ENCODE measurements around the gene DCUN1D1.

Gene DCUN1D1

DNA sequence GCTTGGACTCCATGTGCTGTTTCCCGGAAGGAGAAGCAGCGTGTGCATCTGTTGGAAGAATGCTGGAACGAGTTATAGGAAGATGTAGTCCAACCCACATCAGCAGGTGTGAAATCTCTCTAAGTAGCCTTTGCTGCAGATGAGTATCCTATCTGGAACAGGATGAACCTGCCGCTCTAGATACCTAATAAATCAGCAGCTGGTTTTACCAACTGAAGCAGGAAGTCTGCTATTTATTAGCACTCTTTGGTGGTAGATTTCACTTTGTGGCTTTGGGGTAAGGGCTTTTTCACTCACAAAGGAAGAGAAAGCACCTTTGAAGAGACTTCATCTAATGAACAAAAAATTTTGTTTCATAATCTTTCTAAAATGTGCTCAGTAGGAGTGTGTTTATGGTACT lies 66.4 kb downstream of the DCUN1D1 start:
- DNase-seq (peak in 2 of 3 experiments; percentile 5 to 27), ATAC-seq (replicated peaks) (peak; percentile 85)
- peaks cover 18% of the 10 kb centered on the region for H3K36me3 Mint-ChIP-seq (ENCODE audit: insufficient read depth)
- H3K27me3 Mint-ChIP-seq = no peaks in the 10 kb centered on the region
- no peaks in the 10 kb centered on the region for H3K9me3 Mint-ChIP-seq
- H3K4me3 Mint-ChIP-seq = peak overlapping the region; percentile 31 to 56
- peak overlapping the region; percentile 69 to 92 for H3K27ac Mint-ChIP-seq
- peaks cover 24 to 45% of the 10 kb centered on the region in 2 donors for H3K4me1 Mint-ChIP-seq (ENCODE audit: low read depth in 2 of 2)

DNA sequence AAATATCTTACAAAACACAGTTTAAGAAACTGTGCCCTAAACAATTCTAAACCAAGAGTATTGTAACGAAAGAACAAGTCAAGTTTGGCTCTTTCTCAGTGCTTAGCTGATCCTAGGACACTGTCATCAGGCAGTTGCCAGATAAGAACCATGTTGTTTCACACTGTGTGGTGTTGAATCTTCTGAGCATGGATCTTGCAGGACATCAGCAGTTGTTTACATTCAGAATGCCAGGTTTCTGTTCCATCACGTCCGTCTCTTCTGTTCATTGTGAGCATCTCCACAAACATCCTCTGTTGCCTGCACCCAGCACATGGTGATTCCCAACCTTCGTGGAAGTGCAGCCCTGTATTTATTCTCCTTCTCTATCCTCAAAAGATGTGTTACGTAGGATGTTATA lies 67.9 kb downstream of the DCUN1D1 start:
- peak overlapping the region; percentile 44 to 92 for H3K27ac Mint-ChIP-seq
- H3K4me1 Mint-ChIP-seq (ENCODE audit: low read depth in 2 of 2) = peaks cover 24 to 45% of the 10 kb centered on the region in 2 donors
- H3K36me3 Mint-ChIP-seq (ENCODE audit: insufficient read depth) = peaks cover 20% of the 10 kb centered on the region

DNA sequence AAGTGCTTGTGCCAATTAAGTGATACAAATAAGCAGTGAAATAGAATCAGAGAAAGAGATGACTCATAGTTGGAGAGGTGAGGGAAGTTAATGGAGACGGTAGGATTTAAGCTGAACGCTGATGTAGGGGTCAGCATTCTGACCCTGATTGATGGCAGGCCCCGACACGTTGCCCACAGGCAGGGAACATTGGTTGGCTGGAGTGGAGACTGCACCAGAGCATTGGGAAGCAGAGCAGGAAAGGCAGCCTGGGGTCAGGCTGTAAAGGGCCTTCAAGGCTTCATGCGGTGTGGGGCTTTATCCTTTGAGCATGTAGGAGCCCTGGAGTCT lies 68.6 kb downstream of the DCUN1D1 start:
- Mint-ChIP-seq H3K27me3 (no peaks in the 10 kb centered on the region), H3K4me1 (ENCODE audit: low read depth in 2 of 2) (peaks cover 24 to 45% of the 10 kb centered on the region in 2 donors), H3K4me3 (no peak overlapping the region), H3K36me3 (ENCODE audit: insufficient read depth) (peaks cover 28% of the 10 kb centered on the region), H3K27ac (peak overlapping the region; percentile 2 to 92), H3K9me3 (no peaks in the 10 kb centered on the region)
- no peak for ATAC-seq (replicated peaks)
- no peak for DNase-seq

More for the DNA sequence above, 67.9 kb downstream of the DCUN1D1 start:
- no peaks in the 10 kb centered on the region for H3K9me3 Mint-ChIP-seq
- H3K4me3 Mint-ChIP-seq = no peak overlapping the region
- DNase-seq (no peak), ATAC-seq (replicated peaks) (no peak)
- no peaks in the 10 kb centered on the region for H3K27me3 Mint-ChIP-seq

DNA sequence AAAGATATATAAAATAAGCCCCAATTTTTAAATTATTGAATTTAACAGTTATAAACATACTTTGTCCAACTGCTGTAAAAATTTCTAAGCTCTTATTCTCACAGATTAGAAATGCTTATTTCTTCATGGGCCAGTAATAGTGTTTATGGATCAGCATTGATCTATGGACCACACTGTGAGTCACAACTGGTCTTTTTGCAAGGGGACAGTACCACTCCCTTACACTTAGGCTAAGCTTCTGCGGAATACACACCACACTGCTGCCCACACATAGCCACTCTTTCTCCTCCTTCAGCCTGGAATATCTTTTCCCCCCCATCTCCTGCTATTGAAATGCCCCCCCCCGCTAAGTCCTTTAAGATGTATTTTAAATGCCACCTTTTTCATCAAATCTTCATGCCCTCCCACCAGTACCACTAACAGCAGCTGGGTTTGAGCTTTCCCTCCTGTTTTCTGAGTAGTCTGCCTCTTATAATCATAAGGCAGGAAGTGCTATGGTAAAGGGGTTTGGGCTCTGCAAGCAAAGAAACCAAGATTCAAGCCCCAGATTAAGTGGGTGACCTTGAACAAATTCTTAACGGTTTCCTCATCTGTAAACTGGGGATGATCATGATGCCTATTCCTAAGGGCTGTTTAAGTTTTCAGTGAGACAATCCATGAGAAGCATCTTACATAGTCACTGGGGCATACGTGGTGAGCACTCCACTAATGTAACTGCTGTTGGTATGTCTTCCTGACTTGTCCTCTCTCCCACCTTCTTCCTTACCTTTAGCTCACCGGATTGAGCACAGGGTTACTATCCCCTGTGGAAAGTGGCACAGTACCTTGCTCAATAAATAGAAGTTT lies 69.2 kb downstream of the DCUN1D1 start:
- no peak for ATAC-seq (replicated peaks)
- H3K4me3 Mint-ChIP-seq = no peak overlapping the region
- peak overlapping the region; percentile 2 to 92 for H3K27ac Mint-ChIP-seq
- peaks cover 24 to 45% of the 10 kb centered on the region in 2 donors for H3K4me1 Mint-ChIP-seq (ENCODE audit: low read depth in 2 of 2)
- H3K27me3 Mint-ChIP-seq = no peaks in the 10 kb centered on the region
- DNase-seq = no peak
- peaks cover 32% of the 10 kb centered on the region for H3K36me3 Mint-ChIP-seq (ENCODE audit: insufficient read depth)
- no peaks in the 10 kb centered on the region for H3K9me3 Mint-ChIP-seq

DNA sequence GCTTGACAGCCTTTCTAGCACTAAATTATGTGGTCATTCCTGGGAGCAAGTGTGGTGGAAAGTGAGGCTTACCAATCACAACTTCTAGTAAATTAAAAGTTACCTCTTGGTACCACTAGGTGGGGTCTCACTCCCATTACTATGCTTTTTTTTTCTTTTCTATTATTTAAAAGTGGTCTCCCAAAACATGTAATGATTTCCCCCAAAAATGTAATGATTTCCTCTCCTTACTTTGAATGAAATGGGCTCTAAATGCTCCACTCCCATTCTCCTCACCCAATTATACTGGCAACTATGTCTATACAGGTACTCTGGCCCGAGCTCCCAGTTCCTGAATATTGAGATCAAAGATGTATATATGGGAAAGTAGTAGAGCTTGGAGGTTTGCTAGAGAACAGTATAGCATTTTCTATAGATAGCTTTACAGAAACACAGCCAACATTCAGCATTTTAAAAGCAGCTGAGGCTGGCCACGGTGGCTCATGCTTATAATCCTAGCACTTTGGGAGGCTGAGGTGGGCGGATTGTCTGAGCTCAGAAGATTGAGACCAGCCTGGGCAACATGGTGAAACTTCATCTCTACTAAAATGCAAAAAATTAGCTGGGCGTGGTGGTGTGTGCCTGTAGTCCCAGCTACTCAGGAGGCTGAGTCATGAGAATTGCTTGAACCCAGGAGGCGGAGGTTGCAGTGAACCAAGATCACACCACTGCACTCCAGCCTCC lies 70.9 kb downstream of the DCUN1D1 start:
- H3K9me3 Mint-ChIP-seq = no peaks in the 10 kb centered on the region
- peak overlapping the region; percentile 2 to 42 for H3K27ac Mint-ChIP-seq
- H3K4me1 Mint-ChIP-seq (ENCODE audit: low read depth in 2 of 2) = peaks cover 20 to 36% of the 10 kb centered on the region in 2 donors
- DNase-seq (no peak), ATAC-seq (replicated peaks) (no peak)
- no peaks in the 10 kb centered on the region for H3K27me3 Mint-ChIP-seq
- H3K4me3 Mint-ChIP-seq = no peak overlapping the region
- peaks cover 31% of the 10 kb centered on the region for H3K36me3 Mint-ChIP-seq (ENCODE audit: insufficient read depth)

DNA sequence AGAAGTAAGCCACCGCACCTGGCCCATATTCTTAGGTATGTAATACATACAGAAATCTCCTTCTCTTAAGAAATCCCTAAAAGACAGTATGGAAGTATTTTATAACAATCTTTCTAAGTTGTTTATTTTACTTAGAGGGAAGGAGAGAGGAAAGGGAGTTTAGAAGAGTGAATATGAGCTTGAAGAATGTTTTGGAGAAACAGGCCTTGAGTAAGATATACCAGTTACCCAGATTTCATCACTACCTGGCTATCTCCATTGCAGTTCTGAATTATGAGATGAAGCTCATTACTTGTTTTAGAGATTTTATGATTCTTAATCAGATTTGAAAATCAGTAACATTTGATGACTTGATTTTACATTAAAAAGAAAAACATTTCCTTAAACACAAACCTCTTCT lies 71.9 kb downstream of the DCUN1D1 start:
- Mint-ChIP-seq H3K36me3 (ENCODE audit: insufficient read depth) (peaks cover 34% of the 10 kb centered on the region), H3K27me3 (no peaks in the 10 kb centered on the region), H3K9me3 (no peaks in the 10 kb centered on the region), H3K27ac (peak overlapping the region in 1 of 2 donors; percentile 16), H3K4me1 (ENCODE audit: low read depth in 2 of 2) (peaks cover 14 to 28% of the 10 kb centered on the region in 2 donors), H3K4me3 (no peak overlapping the region)
- DNase-seq = no peak
- no peak for ATAC-seq (replicated peaks)

DNA sequence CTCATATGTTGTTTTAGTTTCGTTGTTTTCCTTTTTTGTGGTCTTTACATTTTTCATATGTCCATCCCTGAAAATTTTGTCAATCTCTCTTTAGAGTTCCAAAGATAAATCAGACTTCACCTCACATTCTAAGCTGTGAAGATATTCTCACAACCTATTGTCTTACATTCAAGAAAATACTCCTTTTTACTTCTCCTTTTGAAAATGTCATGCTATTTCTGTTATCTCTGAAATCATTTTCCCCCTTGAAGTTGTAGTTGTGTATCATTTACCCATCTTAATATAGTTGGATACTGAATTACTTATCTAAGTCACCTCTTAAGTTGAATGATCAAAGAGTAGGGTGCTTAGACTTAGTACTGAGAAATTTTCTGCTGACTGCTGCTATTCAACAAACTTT lies 74.3 kb downstream of the DCUN1D1 start:
- Mint-ChIP-seq H3K4me1 (ENCODE audit: low read depth in 2 of 2) (peaks cover 6 to 7% of the 10 kb centered on the region in 2 donors), H3K36me3 (ENCODE audit: insufficient read depth) (peaks cover 37% of the 10 kb centered on the region), H3K4me3 (no peak overlapping the region), H3K27me3 (no peaks in the 10 kb centered on the region), H3K9me3 (no peaks in the 10 kb centered on the region), H3K27ac (no peak overlapping the region)
- DNase-seq (no peak), ATAC-seq (replicated peaks) (no peak)

DNA sequence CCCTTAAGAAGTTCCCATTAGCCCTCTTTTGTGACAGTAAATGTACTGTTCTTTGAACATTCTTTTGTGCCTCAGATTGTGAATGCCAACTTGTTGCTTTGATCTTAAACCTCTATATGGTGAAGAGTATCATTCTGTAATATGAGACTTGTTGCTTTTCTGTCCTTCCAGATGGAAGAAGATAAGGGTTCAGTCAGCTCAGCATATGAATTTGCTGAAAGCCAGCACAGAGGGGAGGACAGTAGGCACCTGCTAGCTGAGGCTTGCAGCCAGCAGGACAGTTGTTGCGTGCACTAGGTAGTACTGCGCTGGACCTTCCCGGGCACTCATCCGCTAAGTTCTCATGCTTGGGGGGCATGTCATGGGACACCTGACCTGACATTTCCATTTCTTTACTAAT lies 74.7 kb downstream of the DCUN1D1 start:
- DNase-seq (no peak), ATAC-seq (replicated peaks) (no peak)
- no peaks in the 10 kb centered on the region for H3K9me3 Mint-ChIP-seq
- no peak overlapping the region for H3K27ac Mint-ChIP-seq
- H3K4me3 Mint-ChIP-seq = no peak overlapping the region
- peaks cover 4 to 5% of the 10 kb centered on the region in 2 donors for H3K4me1 Mint-ChIP-seq (ENCODE audit: low read depth in 2 of 2)
- H3K27me3 Mint-ChIP-seq = no peaks in the 10 kb centered on the region
- peaks cover 39% of the 10 kb centered on the region for H3K36me3 Mint-ChIP-seq (ENCODE audit: insufficient read depth)

DNA sequence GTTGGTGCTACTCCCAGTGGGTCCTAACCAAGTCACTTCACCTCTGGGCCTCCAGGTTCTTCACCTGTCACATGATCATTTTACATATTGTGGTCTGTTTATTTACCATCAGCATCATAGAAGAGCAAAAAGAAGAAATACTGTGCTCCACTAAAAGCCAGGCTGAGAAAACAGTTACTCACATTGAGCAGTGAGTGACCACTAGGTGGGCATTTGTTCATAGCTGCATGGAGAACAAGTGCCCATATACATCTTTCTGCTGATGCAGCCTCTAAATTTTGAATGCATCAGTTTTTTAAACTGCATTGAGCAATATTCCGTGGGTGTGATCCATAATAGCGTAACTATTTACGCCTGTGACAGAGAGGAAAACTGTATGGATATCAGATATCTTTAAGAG lies 76.2 kb downstream of the DCUN1D1 start:
- no peaks in the 10 kb centered on the region for H3K9me3 Mint-ChIP-seq
- peak overlapping the region in 1 of 2 donors; percentile 75 for H3K27ac Mint-ChIP-seq
- no peak for ATAC-seq (replicated peaks)
- H3K4me3 Mint-ChIP-seq = no peak overlapping the region
- H3K36me3 Mint-ChIP-seq (ENCODE audit: insufficient read depth) = peaks cover 49% of the 10 kb centered on the region
- H3K4me1 Mint-ChIP-seq (ENCODE audit: low read depth in 2 of 2) = peaks cover 0 to 2% of the 10 kb centered on the region in 2 donors
- DNase-seq = no peak
- no peaks in the 10 kb centered on the region for H3K27me3 Mint-ChIP-seq

DNA sequence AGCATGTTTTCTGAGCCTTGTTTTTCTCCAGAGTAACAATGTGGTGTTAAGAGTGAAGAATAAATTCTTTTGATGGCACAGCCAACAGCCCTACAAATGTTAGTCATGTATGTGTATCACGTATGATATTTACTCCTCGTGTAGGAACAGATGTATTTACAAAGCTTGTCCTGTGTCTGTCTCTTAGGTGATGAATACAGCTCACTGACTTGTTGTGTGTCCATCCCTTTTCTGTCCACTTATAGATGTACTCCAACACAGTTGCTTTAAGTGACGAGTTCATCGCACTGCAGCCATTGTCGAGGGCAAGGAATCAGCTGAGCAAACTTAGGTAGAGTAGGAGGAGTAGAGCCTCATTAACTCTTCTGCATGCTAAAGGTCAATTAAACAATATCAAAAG lies 78.1 kb downstream of the DCUN1D1 start:
- Mint-ChIP-seq H3K36me3 (ENCODE audit: insufficient read depth) (peaks cover 57% of the 10 kb centered on the region), H3K4me3 (no peak overlapping the region), H3K9me3 (no peaks in the 10 kb centered on the region), H3K4me1 (ENCODE audit: low read depth in 2 of 2) (peaks cover 0 to 2% of the 10 kb centered on the region in 2 donors), H3K27me3 (no peaks in the 10 kb centered on the region), H3K27ac (peak overlapping the region in 1 of 2 donors; percentile 8)
- no peak for DNase-seq
- no peak for ATAC-seq (replicated peaks)

DNA sequence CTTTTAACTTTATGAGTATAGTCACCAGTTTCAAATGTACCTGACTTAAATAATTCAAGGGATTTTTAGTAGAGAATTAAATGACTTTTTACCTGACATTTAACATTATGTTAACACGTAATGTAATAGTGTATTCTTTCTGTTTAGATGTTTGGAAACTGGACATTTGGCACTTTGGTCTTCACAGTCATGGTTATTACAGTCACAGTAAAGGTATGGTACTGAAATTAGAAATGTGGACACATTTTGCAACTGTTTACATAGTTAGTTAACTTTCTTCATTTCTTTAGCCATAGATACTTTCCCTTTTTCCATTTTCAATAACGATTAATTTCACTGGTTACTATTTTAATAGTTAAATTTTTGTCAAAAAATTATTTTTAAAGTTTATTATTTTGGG lies 83.8 kb downstream of the DCUN1D1 start:
- Mint-ChIP-seq H3K27me3 (no peaks in the 10 kb centered on the region), H3K9me3 (no peaks in the 10 kb centered on the region), H3K4me1 (ENCODE audit: low read depth in 2 of 2) (peaks cover 0 to 8% of the 10 kb centered on the region in 2 donors), H3K36me3 (ENCODE audit: insufficient read depth) (peaks cover 59% of the 10 kb centered on the region), H3K27ac (peak overlapping the region in 1 of 2 donors; percentile 38), H3K4me3 (no peak overlapping the region)
- no peak for ATAC-seq (replicated peaks)
- DNase-seq = no peak

DNA sequence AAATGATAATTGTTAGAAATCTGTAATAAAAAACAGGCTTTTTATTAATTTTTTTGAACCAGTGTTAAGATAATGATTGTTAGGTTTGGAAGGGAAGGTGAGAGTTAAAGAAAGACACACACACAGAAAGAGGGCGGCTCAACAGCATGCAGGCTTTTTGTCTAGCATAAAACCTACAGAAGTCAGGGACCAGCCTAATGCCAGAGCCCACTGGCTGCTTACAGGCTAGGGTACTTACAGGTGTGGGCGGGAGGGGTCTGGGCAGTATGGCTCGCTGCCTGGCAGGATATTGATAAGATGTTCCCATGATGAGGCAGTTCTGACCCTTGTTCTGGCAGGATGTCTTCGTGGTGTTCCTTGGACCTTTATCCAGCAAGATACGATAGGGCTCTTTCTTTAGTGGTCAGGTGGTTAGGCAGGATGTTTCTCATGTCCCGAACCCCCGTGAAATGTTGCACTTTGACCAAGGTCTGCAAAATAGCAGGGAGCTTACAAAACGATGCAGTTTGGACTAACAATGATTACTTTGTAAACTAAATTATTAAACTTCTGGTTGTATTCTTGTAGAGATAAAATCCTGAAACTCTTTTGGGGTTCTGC lies 84.7 kb downstream of the DCUN1D1 start:
- Mint-ChIP-seq H3K27ac (peak overlapping the region in 1 of 2 donors; percentile 81), H3K4me3 (no peak overlapping the region), H3K4me1 (ENCODE audit: low read depth in 2 of 2) (peaks cover 0 to 8% of the 10 kb centered on the region in 2 donors), H3K9me3 (no peaks in the 10 kb centered on the region), H3K27me3 (no peaks in the 10 kb centered on the region), H3K36me3 (ENCODE audit: insufficient read depth) (peaks cover 59% of the 10 kb centered on the region)
- DNase-seq (no peak), ATAC-seq (replicated peaks) (no peak)

DNA sequence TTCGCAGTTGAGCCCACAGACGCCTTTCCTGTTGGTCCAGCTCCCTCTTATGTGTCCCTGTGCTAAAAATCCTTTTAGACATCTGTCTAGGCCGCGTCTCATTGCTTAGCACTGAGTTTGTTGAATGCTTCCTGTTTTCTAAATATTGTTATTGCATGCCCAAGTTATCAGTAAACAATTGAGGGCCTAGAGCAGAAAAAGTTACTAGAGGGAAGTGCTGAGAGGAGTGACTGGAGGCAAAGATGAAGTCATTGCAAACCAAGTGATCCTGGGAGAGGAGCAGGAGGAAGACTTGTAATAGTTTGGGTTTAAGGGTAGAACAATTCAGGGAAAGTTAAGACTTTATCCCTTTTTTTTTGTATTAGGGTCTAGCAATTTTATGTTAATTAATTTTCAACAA lies 88.1 kb downstream of the DCUN1D1 start:
- DNase-seq = no peak
- peaks cover 0 to 8% of the 10 kb centered on the region in 2 donors for H3K4me1 Mint-ChIP-seq (ENCODE audit: low read depth in 2 of 2)
- H3K4me3 Mint-ChIP-seq = no peak overlapping the region
- H3K27ac Mint-ChIP-seq = peak overlapping the region; percentile 2 to 20
- no peak for ATAC-seq (replicated peaks)
- H3K36me3 Mint-ChIP-seq (ENCODE audit: insufficient read depth) = peaks cover 46% of the 10 kb centered on the region
- no peaks in the 10 kb centered on the region for H3K9me3 Mint-ChIP-seq
- H3K27me3 Mint-ChIP-seq = no peaks in the 10 kb centered on the region
